GOT3 (cell line): ENCODE data around the gene LRRC8B.

Experiments
- DNase-seq: peaks from one replicate; lab custom pipeline; 2025; ENCODE audit warnings: mixed read lengths; lab: John Stamatoyannopoulos, UW

The LRRC8B gene

GRCh38 chr1:89547563-89548116 lies 23.0 kb downstream of the LRRC8B start:
- no peak for DNase-seq

DNA sequence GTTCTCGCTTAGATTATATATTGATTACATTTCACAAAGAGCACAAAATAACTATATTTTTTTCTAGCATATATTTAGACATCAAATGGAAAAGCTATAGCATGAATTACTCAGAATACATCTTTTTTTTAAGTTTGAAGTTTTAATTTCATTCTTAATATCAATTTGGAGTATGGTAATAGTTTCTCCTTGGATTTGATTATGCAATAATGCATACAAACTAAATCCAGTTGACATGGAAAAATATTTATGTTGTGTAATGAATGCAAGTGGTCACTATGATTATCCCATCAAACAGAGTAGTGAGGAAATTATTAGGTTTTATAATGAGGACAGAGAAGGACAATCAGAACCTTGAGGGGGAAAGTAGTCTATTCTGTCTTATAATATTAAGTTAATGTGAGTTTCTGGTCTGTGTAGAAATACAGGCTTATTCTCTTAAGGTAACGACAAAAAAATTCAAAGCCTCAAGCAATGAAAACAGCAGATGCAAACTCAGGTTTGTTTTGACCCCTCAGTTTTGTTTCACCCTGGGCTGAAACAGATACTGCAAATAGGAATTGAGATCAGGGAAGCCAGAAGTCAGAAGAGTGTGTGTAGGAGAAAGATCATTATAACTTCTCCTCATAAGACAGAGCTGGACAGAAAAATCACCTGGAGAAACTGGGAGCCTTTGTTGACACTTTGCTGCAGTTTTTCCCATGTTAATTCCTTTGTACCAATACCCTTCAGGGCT lies 23.7 kb downstream of the LRRC8B start:
- no peak for DNase-seq

GRCh38 chr1:89550995-89551394 lies 26.4 kb downstream of the LRRC8B start:
- DNase-seq, result no peak

- no peak for DNase-seq
Observed at GRCh38 chr1:89552471-89553081, 27.9 kb downstream of the LRRC8B start.

- no peak for DNase-seq
Observed at GRCh38 chr1:89553157-89553556, 28.5 kb downstream of the LRRC8B start.

- no peak for DNase-seq
Observed at GRCh38 chr1:89555550-89555949, 30.9 kb downstream of the LRRC8B start.

- no peak for DNase-seq
Observed at GRCh38 chr1:89556726-89557444, 32.3 kb downstream of the LRRC8B start.

- DNase-seq, result no peak
Observed at GRCh38 chr1:89557445-89557825, 32.8 kb downstream of the LRRC8B start.

DNA sequence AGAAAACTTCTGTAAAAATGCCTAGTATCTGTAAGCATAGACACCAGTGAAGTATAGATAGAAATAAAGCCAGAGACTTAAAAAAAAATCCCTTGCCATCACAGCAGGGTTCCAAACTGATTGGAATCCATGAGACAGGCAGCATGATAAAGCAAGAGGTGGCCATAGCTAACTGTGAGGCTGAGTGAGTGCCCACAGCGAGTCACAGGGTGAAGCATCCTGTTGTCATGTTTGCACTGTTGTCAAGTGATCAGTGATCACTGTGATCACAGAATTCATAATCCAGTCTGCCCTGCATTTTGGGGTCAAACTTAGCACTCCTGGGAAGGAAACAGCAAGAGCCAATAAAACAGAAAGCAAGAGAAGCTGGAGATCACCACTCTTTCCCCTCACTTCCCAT lies 33.3 kb downstream of the LRRC8B start:
- DNase-seq, result no peak

- no peak for DNase-seq
Observed at GRCh38 chr1:89563957-89564604, 39.5 kb downstream of the LRRC8B start.

GRCh38 chr1:89565521-89565920 lies 40.9 kb downstream of the LRRC8B start:
- no peak for DNase-seq

DNA sequence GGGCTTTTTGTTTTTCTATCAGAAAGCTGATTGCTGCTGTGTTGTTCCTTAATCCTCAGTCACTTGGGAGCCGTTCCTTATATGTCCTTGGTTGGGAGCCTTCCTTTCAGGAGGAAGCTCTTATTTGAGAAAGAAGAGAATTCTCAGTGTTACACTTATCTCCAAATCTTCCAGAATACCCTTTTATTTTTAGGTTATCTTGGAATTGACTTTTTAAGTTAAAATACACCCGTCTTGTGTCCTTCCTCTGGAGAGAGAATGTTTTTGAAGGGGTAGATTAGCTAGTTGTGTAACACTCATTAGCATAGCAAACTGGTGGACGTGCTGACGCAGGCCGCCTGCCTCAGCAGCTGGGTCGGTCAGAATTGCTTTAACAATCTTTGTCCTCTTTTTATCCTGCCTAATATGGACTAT lies 42.1 kb downstream of the LRRC8B start:
- DNase-seq, result no peak

DNA sequence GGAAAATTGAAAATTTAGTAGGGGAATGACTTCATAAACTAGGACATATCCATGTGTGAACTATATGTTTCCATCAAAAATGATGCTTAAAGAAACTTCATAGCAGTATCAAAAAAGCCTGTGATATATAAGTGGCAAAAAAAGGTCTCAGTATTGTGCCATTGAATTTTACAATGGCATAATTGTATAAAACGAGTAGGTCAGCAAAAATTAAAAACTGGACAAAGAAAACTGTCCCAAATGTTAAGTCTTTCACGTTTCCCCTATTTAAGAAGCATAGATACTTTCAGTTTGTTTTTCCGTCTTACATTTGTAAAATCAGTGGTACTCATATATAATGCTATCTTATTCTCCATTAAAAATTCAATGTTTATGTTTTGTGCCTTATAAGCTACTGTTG lies 43.2 kb downstream of the LRRC8B start:
- no peak for DNase-seq

GRCh38 chr1:89573410-89573809 lies 48.8 kb downstream of the LRRC8B start:
- no peak for DNase-seq

GRCh38 chr1:89574621-89575020 lies 50.0 kb downstream of the LRRC8B start:
- no peak for DNase-seq

DNA sequence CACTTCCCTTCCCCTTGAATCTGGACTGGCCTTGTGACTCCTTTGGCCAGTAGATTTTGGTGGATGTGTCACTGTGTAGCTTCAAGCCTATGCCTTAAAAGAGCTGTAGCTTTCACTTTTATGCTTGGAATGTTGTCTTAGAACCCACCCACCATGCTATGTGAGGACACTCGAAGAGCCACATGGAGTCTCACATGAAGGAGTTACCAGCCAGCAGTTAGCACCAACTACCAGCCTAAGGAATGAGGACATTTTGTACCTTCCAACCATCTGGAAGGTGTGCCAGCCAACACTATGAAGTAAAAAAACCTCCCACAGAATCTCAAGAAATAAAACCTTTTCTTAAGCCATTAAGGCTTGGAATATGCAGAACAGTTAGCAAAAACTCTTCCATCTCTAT lies 50.6 kb downstream of the LRRC8B start:
- no peak for DNase-seq

DNA sequence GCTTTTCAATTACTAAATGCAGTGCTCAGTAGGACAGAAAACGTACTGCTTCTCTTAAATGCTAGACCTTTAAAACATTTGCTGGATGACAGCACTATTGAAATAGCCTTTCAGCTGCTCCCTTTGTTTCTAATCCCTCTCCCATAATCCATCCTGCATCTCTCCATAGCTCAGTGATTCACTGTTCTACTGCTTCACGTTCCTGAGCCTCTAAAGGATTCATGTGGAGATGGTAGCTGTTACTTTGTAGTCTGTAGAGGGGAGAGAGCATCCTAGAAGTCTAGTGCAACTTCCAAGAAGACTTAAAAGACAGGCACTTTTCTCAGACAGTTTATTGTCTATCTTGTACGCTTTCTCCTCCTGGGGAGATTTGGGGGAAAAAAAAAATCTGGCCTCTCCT lies 51.4 kb downstream of the LRRC8B start:
- no peak for DNase-seq

DNA sequence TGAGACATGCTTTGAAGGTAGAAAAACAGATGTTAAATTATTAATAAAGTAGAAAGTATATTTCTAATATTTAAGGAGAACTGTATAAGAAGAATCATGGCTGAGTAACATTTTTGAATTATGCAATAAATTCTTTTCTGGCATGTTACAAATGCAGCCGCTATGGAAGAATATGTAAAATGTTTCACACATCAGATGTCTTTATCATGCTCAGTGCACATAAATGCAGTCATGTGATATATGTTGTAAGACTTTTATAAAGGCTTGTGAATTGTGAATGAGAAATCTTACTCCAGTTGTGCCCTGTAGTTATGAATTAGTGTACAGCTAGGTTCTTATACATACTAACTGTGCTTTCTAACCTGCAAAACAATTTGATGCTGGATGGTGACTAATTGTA lies 53.5 kb downstream of the LRRC8B start:
- no peak for DNase-seq

DNA sequence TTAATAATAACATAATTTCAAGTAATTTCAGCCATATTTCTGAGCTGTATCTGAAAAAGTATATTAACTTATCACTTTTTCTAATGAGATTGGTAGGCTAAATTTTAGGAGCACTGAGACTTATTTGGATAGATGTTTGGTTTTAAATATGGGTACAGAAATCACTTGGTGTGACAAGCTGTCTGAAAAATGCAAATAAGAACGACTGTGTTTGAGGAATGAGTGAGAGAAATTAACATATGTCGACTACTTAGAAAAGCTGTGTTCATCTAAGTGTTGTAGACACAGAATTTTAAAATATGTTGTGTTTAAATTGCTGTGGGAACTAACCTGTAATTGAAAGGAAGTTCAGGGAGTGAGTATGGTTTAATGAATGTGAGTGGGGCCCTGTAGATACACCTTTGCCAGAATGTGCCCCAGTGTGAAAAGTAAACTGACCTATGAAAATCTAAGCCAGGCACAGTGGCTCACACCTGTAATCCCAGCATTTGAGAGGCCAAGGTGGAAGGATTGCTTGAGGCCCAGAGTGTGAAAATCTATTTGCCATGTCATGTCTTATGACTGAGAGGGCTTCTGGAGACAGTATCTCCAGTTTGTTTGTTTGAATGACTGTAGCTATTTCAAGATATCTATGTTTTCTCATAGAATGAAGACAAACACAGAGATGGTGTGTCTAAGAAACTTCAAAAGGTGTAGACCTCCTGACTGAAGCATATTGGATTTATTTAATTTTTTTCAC lies 54.5 kb downstream of the LRRC8B start:
- DNase-seq, result no peak

DNA sequence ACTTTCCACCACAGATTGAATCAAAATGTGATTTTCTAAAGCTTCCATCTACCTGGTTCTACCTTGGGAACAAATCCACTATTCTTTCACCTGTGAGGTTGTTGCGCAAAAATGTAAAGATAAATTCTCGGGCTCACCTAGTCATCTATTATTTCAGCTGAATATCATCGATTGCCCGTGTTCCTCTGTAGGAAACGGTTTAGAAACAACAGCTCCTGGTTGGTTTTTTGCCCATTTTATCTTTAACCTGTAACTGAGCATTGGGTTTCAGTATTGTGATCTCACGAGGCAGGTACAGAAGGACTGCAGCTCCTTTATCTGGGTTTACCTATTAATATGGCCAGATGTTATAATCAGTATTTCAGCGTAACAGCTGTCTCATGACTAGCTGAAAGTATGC lies 55.4 kb downstream of the LRRC8B start:
- DNase-seq, result no peak

- no peak for DNase-seq
Observed at GRCh38 chr1:89581859-89582258, 57.2 kb downstream of the LRRC8B start.

GRCh38 chr1:89582571-89582970 lies 57.9 kb downstream of the LRRC8B start:
- DNase-seq, result no peak
